Measurements from ENCODE around the gene MAFB. TPM values are rescaled to one million over a fixed set of nuclear protein-coding genes. Genes with fewer than 3 reads are reported as not detected.

MAFB gene
- total RNA-seq, 1 experiment from 2014 or later = 0.85 TPM

DNA sequence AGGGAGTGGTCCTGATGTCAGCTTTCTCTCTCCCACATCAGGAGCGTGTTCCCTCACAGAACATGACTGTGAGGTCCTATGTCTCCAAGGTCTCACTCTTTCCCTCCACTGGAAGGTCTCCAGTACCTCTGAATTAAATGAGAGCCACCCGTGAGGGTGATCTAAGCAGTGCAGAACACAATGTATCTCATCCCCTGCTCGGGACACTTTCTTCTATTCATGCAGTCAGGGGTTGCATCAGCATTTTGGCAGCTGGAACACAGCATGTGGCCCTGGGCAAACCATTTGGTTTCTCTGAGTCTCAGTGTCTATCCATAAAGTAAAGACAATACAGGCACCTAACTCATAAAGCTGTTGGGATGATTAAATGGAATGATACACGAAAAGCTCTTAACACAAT is 34.2 kb downstream of the MAFB start:
- Mint-ChIP-seq H3K9me3 (no peaks in the 10 kb centered on the region), H3K27ac (no peak overlapping the region), H3K27me3 (ENCODE audit: low read depth) (peaks cover 6% of the 10 kb centered on the region; the same call in 1 of the 2 replicates), H3K36me3 (ENCODE audit: insufficient read depth in 1 of 3, low read depth in 3 of 3) (no peaks in the 10 kb centered on the region; a peak in 1 of 7 replicates), H3K4me3 (no peak overlapping the region), H3K4me1 (peaks cover 7 to 8% of the 10 kb centered on the region in 2 experiments)
- Histone ChIP-seq H3K27me3 (ENCODE audit: insufficient read depth, low read length) (no peaks in the 10 kb centered on the region), H2BK120ac (ENCODE audit: low read depth, low read length, poor library complexity, severe bottlenecking) (no peak overlapping the region), H2BK20ac (ENCODE audit: low read depth, low read length, poor library complexity, severe bottlenecking) (no peak overlapping the region), H3K79me2 (ENCODE audit: insufficient read depth, low read length) (no peaks in the 10 kb centered on the region), H3K79me1 (ENCODE audit: insufficient read depth, low read depth, low read length, poor library complexity, severe bottlenecking) (no peaks in the 10 kb centered on the region), H2AK5ac (ENCODE audit: insufficient read length, low read length) (no peak overlapping the region), H2BK5ac (ENCODE audit: insufficient read length, low read length) (no peak overlapping the region), H3K56ac (ENCODE audit: insufficient read length, low read depth, low read length) (no peak overlapping the region), H3K18ac (ENCODE audit: insufficient read length, low read depth, low read length) (no peak overlapping the region), H3K4me2 (ENCODE audit: insufficient read depth, insufficient read length, low read length) (no peak overlapping the region), H3T11ph (ENCODE audit: low read length) (no peak overlapping the region), H3K23me2 (ENCODE audit: insufficient read length, low read depth, low read length, poor library complexity, severe bottlenecking) (no peaks in the 10 kb centered on the region), H4K8ac (replicated peaks; ENCODE audit: insufficient read length, low read depth, low read length) (no peak overlapping the region), H3K14ac (ENCODE audit: insufficient read depth, low read length) (no peak overlapping the region), H3K9me3 (ENCODE audit: control insufficient read depth, low read depth, low read length) (no peaks in the 10 kb centered on the region), H4K20me1 (ENCODE audit: control insufficient read depth, insufficient read depth, insufficient read length) (no peaks in the 10 kb centered on the region), H3K4ac (ENCODE audit: low read depth, low read length) (no peak overlapping the region), H3K9ac (ENCODE audit: extremely low read depth, insufficient read length, low read length) (no peak overlapping the region), H4K5ac (ENCODE audit: insufficient read length, low read depth, low read length) (no peak overlapping the region), H3K27ac (ENCODE audit: insufficient read length, low read depth, low read length) (no peak overlapping the region), H2BK15ac (ENCODE audit: low read depth, low read length) (no peak overlapping the region), H2AFZ (ENCODE audit: low read length) (no peak overlapping the region), H3K4me1 (ENCODE audit: insufficient read depth, low read length) (peaks cover 3% of the 10 kb centered on the region; the same call in 1 of the 2 replicates), H2BK12ac (ENCODE audit: insufficient read length, low read depth, low read length) (no peak overlapping the region), H3K23ac (ENCODE audit: insufficient read length, low read depth, low read length) (no peak overlapping the region), H4K91ac (ENCODE audit: insufficient read length, low read depth, low read length) (no peak overlapping the region)
- TF ChIP-seq, protein P1, sequence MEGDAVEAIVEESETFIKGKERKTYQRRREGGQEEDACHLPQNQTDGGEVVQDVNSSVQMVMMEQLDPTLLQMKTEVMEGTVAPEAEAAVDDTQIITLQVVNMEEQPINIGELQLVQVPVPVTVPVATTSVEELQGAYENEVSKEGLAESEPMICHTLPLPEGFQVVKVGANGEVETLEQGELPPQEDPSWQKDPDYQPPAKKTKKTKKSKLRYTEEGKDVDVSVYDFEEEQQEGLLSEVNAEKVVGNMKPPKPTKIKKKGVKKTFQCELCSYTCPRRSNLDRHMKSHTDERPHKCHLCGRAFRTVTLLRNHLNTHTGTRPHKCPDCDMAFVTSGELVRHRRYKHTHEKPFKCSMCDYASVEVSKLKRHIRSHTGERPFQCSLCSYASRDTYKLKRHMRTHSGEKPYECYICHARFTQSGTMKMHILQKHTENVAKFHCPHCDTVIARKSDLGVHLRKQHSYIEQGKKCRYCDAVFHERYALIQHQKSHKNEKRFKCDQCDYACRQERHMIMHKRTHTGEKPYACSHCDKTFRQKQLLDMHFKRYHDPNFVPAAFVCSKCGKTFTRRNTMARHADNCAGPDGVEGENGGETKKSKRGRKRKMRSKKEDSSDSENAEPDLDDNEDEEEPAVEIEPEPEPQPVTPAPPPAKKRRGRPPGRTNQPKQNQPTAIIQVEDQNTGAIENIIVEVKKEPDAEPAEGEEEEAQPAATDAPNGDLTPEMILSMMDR (conservative IDR thresholded peaks at IDR 0.05) = no peak
- no peak for DNase-seq
- WGBS (ENCODE audit: extremely low coverage, insufficient read length, low lambda C conversion rate) = no CpG with 5 or more reads among the region's 4 CpGs
